SKM-1 treated with dmso at 0.1 percent for 144 hours (cell line): ENCODE measurements around the gene CYP2A6.
"Not testable (repeated sequence)": the region's sequence is repeated elsewhere in the genome, so short reads cannot be mapped to it uniquely, and the experiment has no call there.

ENCODE experiments used
- DNase-seq: peaks from one replicate; lab custom pipeline; 2025; ENCODE audit not compliant: unreplicated experiment; lab: John Stamatoyannopoulos, UW

Gene CYP2A6

GRCh38 chr19:40850277-40850676 is at the start of gene CYP2A6:
Gene CYP2A6, minus strand, starts transcription at chr19:40850447. Its CDS starts 21 bp downstream, at chr19:40850426.
- DNase-seq = not testable (repeated sequence)

- peak; percentile 84 for DNase-seq
Measured at GRCh38 chr19:40899964-40900363, 49.7 kb upstream of the CYP2A6 start.

- not testable (repeated sequence) for DNase-seq
Measured at GRCh38 chr19:40896843-40897789, 46.9 kb upstream of the CYP2A6 start.

- no peak for DNase-seq
Measured at GRCh38 chr19:40896418-40896796, 46.2 kb upstream of the CYP2A6 start.

GRCh38 chr19:40893112-40893511 is 42.9 kb upstream of the CYP2A6 start:
- no peak for DNase-seq

- DNase-seq = no peak
Measured at GRCh38 chr19:40889366-40889765, 39.1 kb upstream of the CYP2A6 start.

- DNase-seq = no peak
Measured at GRCh38 chr19:40888191-40888590, 37.9 kb upstream of the CYP2A6 start.

- DNase-seq = not testable (repeated sequence)
Measured at GRCh38 chr19:40884187-40884931, 34.1 kb upstream of the CYP2A6 start.

- DNase-seq = not testable (repeated sequence)
Measured at GRCh38 chr19:40882062-40882461, 31.8 kb upstream of the CYP2A6 start, which contains the start of gene CYP2A7. Gene CYP2A7, minus strand, starts transcription at chr19:40882231. Its CDS starts 21 bp downstream, at chr19:40882210.

GRCh38 chr19:40879349-40879748 is 29.1 kb upstream of the CYP2A6 start:
- DNase-seq = not testable (repeated sequence)

GRCh38 chr19:40875526-40875951 is 25.3 kb upstream of the CYP2A6 start:
- peak; percentile 42 for DNase-seq

GRCh38 chr19:40874874-40875273 is 24.6 kb upstream of the CYP2A6 start:
- not testable (repeated sequence) for DNase-seq

- not testable (repeated sequence) for DNase-seq
Measured at GRCh38 chr19:40873873-40874272, 23.6 kb upstream of the CYP2A6 start.

GRCh38 chr19:40872209-40872608 is 22.0 kb upstream of the CYP2A6 start:
- no peak for DNase-seq

GRCh38 chr19:40867701-40868100 is 17.5 kb upstream of the CYP2A6 start:
- no peak for DNase-seq

GRCh38 chr19:40864739-40865496 is 14.7 kb upstream of the CYP2A6 start:
- DNase-seq = peak; percentile 40

GRCh38 chr19:40862785-40863184 is 12.5 kb upstream of the CYP2A6 start:
- no peak for DNase-seq

- DNase-seq = no peak
Measured at GRCh38 chr19:40862333-40862732, 12.1 kb upstream of the CYP2A6 start.

- no peak for DNase-seq
Measured at GRCh38 chr19:40858109-40858508, 7.9 kb upstream of the CYP2A6 start.

- DNase-seq = not testable (repeated sequence)
Measured at GRCh38 chr19:40852467-40853152, 2.4 kb upstream of the CYP2A6 start.
